ENCODE measurements around the gene ARHGEF4.

The ARHGEF4 gene

GRCh38 chr2:131093006-131093695 is 256.4 kb downstream of the ARHGEF4 start, which contains the start of gene FAM168B:
Gene FAM168B, minus strand, starts transcription at chr2:131093460. Its CDS starts 10,814 bp downstream, at chr2:131082646.
- DNase-seq (ENCODE audit: low spot score): peak; percentile 93

GRCh38 chr2:131093696-131094462 is 257.2 kb downstream of the ARHGEF4 start:
- no peak for DNase-seq (ENCODE audit: low spot score)

- DNase-seq (ENCODE audit: low spot score): peak; percentile 51
Measured at GRCh38 chr2:131094463-131095281, 258.0 kb downstream of the ARHGEF4 start.
